NCI-H1417 (cell line): Measurements from ENCODE around the gene PPEF2.

Experiments used
- DNase-seq, 3 experiments: peaks; one replicate each; lab custom pipeline; 2025; lab: John Stamatoyannopoulos, UW

Gene PPEF2

GRCh38 chr4:75830906-75831305 lies 71.3 kb downstream of the PPEF2 start:
- DNase-seq: no peak

- DNase-seq: no peak
Measured at GRCh38 chr4:75823812-75824211, 78.4 kb downstream of the PPEF2 start.

- no peak for DNase-seq
Measured at GRCh38 chr4:75822416-75822815, 79.8 kb downstream of the PPEF2 start.

GRCh38 chr4:75821966-75822365 lies 80.3 kb downstream of the PPEF2 start:
- no peak for DNase-seq

- no peak for DNase-seq
Measured at GRCh38 chr4:75821216-75821615, 81.0 kb downstream of the PPEF2 start.

- DNase-seq: no peak
Measured at GRCh38 chr4:75820676-75821075, 81.6 kb downstream of the PPEF2 start.

GRCh38 chr4:75820197-75820596 lies 82.1 kb downstream of the PPEF2 start:
- no peak for DNase-seq

GRCh38 chr4:75819121-75819520 lies 83.1 kb downstream of the PPEF2 start:
- no peak for DNase-seq

GRCh38 chr4:75817901-75818300 lies 84.4 kb downstream of the PPEF2 start:
- no peak for DNase-seq
